Stimulated activated CD8-positive, alpha-beta memory T cell treated with anti-CD3 and anti-CD28 coated beads, Interleukin-4, amount 100 ng/mL, for 4 hours (primary cell): ENCODE results near the gene POLD2.

Experiments used
- DNase-seq, 2 donors: peaks; one replicate each; pipeline ENCODE4 v3.0.0-alpha.2; 2020; ENCODE audit warnings: low read depth in 2 of 2, low spot score in 1 of 2

Gene POLD2

DNA sequence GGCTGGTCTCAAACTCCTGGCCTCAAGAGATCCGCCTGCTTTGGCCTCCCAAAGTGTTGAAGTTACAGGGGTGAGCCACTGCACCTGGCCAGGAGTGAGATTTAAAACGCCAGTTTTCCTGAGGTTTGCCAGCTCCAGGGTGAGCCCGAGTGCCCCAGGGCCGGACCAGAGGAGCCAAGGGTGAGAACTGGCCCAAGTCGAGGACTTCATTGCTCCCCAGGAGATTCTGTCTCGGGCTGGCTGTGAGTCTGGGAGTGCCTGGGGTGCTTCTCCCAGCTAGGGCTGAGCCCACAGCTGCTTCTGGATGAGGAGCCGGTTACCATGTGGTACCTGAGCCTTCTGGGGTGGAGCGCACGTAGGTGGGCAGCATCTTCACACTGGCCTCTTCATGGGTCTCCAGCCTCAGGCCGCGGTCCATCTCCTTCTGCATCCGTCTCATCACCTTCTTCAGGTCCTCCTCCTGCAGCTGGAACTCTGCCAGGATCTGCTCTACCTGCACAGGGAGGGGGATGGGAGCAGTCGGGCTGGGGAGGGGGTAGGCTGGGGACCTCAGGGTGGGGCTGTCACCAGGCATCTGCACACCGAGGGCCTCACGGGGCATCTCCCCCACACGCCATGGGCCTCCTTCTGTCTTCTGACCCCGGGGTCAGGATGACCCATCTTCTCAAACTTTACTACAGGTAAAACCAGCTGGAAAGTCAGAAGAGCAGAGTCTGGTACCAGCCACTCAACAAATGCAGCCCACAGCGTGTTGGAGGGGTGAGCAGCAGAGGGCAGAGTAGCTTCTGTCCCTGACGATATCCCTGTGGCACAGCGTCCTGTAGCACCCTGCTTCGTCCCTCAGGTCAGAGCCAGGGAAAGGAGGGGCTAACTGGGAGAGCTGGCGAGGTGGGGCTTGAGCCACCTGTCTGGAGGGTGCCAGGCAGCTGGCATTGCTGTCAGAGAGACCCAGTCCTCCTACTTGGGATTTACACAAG lies 29.9 kb upstream of the POLD2 start:
- DNase-seq = no peak

DNA sequence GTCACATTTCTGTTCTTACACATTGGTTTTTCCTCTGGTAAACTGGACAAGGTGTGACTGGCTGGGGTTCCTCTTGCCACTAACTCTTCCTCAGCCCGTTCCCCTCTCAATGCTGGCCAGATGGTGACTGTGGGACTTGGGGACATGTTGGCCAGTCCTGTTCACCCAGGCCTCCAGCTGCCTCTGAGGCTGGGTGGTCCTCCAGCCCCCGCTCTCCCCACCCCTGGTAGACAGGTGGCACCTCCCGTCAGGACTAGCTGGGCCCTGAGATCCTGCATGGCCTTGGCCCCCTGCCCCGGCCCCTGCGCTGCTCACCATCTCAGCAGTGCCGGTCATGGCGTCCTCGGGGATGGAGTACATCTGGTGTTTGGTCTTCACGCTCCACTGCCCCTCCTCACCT lies 28.6 kb upstream of the POLD2 start:
- no peak for DNase-seq

DNA sequence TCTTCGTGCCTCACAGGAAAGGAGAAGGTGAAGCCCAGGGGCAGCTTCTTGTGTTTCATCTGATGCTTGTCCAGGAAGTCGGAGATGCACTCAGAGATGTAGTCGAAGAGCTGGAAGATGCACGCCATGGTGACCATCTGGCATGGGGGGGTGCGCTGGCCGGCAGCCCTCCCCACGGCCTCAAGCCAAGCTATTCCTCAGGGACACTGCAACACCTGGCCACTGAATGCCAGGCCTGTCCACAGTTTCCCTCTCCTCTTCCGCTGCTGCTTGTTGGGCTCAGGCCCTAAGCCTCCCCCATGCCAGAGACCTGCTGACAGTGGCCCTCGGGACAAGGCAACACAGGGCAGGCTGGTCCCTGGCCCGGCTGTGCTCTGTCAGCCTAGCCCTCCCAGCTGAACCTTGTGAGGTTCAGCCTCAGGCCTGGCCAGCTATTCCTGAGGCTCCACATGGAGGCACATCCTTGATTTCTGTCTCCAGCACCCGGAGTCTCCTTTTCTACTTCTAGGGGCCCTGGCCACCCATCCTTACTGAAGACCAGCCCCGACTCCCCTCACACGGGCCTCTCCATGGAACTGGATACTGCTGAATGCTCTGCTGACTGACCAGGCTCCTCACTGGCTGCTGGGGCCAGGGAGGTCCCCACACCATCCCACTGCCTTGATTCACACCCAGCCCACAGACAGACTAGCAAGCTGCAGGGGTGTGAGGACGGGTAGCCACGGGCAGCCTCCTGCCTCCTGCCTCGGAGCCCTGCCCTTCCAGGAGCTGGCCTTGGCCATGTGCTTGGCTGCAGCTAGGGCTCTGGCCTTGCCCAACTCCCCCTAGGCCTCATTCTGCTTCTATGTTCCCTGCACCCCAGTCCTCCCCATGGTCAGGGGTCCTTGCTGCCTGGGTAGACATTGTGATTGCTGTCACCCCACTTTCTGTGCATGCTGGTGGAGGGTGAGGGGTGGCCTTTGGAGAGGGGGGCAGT lies 27.9 kb upstream of the POLD2 start:
- DNase-seq = no peak

DNA sequence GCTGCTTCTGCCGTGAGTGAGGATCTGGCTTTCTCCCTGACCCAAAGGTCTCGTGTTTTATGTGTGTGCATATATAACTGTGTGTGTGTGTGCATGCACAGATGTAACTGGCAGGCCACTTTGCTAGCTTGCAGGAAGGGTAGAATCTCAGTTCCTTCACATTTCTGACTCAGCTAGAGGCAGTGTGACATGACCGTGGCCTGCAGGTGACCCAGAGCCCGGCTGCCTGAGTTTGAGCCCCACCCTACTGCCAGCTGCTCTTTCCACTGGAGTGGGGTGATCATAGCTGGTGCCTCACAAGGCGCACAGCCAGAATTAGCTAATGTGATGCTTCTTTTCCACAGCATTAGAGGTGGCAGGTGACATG lies 27.1 kb upstream of the POLD2 start:
- no peak for DNase-seq

DNA sequence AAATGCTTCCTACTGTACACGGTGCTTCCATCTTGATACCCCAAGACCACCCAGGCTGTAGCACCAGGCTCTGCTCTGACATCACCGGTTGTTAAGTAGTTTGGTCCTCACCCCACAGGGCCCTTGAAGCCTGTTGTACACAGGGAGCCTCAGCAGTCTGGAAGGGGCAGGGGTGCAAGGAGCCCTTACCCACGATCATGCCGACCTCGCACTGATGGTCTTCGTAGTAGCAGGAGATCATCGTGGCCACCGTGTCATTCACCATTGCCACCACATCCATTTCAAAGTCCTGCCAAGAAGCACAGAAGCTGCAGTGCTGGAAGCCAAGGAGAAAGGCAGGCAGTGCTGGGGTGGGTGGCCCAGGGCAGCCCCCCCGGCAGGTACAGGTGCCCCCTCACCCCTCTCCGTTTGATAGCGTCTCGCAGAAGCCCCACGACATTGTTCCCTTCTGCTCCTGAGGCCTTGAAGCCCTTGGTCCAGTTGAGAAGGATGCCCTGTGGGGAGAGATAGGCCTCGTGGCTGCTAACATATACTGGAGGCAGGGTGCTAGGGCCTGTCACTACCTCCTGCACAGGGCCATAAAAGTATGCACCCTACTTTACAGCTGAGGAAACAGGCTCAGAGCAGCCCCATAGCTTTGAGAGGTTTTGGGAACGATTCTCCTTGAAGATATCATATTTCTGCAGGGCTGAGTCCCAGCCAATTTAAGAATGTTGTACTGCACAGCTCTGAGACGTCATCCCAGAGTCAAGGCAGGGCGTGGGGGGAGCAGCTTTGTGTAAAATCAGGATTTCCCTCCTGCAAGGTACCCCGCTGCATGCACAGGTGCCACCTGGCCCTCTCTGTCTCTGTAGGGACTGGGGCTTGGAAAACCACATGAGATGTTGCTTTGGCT lies 26.5 kb upstream of the POLD2 start:
- DNase-seq = no peak

DNA sequence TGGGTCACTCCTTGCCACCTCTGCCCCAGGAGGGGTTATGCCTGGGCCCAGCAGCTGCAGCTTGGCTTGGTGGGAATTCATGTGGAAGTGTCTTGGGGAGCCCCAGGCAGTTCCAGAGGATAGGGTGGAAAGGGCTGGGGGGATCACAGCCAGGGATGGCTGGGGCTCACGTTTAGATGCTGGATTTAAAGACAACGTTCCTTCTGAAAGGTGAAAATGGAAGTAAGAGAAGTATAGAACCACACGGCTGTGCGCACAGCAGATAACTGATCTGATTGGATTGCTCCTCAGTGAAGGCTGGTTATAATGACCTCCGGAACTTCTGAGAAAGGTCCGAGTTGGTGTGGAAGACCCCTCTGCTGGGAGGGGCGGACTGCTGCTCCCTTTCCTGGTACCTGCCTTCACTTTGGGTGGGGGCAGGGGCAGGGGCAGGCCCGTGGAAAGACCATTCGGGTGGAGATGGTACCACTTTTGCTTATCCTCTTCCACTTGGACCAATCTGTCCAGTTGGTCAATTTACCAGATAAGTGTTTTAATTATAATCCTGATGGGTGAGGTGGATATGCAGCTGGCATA lies 25.7 kb upstream of the POLD2 start:
- no peak for DNase-seq

DNA sequence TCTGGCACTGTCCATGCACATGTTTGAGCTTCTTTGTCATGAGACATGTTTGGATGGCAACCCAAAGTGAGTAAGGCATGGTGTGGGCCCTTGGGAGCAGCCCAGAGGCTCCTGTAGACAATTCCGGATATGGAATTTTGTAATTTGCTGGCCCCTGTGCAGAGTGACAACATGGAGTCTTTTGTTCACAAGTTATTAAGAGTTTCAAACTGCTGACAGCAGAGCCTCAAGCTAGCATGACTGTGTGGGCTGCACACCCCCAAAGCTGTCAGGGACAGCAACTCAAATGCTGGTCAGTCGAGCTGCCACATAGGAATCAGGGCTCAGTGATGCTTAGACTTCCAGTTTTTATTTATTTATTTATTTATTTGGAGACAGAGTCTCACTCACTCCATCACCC lies 24.8 kb upstream of the POLD2 start:
- no peak for DNase-seq

DNA sequence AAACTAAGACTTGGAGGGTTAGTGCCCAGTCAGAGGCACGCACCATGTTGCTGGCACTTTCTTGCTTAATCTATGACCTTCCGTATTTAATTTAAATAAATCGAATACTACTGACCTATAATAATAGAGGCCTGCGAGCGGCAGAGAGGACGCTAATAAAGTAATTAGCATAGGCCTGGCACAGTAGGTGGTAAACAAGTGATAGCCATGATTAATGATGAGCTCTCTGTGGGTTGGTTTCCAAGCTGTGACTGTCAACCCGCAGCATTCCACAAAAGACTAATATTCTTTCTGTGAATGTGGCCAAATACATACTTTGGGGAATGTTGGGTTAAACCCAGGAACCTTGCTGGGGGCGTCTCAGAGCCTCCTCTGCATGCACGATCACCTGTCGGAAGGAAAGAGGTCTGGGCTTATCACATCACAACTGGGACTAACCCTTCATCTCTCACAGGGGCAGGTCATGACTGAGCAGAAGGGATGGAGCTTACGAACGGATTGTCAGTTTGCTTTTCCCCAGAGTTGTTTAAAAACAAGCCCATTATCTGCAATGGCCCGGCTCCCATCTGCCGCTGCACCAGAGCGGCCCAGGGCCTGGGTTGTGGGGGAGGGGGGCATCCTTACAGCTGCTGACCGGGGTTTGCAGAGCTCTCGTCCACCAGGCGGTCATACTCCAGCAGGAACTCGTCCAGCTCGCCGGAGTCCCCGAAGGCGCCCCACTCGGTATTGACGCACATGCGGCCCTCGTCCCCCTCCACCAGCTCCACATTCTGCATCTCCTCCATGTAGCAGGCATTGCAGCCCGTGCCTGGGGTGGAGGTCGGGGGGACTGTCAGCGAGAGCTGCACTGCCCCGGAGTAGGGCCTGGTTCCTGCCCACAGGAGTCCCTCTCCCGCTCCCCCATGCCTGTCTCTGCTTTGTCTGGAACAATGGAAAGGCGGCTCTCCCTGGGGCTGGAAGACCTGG lies 24.0 kb upstream of the POLD2 start:
- DNase-seq = no peak

DNA sequence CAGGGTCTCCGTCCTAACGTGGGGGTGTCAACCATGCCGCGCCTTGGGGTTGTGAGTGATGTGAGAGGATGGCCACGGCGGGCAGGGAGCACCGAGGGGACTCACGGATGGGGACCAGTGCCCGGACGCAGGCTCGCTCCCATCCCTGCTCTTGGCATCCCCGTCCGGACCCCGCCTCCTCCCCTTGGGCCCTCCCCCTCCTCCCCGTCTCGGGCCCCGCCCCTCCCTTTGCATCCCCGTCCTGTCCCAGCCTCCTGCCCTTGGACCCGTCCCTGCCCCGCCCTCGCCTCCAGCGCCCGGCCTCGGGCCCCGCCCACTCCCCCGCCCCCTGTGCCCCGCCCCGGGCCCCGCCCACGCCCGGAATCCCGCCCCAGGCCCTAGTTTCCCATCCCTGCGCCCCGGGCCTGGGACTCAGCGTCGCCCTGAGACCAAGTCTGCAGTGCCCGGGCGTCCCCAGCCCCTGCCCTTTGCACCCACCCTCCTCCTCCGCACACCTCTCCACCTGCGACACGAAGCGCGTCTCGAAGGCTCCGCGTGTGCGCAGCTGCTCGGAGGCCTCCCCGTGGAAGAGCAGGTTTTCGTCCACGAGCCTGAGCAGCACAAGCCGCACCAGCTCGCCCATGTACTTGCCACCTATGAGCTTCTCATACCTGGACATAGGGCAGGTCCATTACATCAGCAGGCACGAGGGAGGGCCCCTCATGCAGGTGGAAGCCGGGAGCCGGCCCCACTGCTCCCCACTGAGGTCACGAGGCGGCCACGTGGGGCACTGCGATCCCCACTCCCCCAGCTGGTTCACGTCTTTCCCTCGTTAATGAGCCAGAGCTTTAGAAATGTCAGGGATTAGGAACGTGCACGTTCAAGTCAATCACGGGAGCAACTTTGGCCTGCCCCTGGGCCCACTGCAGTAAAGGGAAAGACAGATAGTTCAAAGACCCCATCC lies 22.9 kb upstream of the POLD2 start:
- peak; percentile 35 to 46 for DNase-seq

DNA sequence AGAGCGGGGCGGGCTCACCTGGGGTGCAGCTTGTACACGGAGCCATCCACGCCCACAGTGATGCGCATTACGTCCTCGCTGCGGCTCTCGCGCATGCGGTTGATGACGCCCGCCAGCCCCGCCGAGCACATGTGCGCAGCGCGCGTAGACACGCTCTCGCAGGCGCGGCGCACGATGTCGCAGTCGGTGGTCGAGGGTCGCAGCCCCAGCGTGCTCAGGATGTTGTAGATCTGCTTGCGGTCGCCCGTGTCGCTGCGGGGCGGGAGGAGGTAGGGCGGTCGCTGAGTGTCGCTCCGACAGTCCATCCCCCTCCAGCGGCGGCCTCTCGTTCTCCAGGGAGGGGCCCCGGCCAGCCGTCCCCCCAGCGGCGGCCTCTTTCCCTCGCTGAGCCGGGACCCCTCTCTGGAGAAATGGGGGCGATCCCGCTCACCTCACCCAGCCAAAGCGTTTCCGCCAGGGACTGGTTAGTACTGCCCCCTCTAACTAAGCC lies 22.2 kb upstream of the POLD2 start:
- DNase-seq = peak; percentile 25 to 52

DNA sequence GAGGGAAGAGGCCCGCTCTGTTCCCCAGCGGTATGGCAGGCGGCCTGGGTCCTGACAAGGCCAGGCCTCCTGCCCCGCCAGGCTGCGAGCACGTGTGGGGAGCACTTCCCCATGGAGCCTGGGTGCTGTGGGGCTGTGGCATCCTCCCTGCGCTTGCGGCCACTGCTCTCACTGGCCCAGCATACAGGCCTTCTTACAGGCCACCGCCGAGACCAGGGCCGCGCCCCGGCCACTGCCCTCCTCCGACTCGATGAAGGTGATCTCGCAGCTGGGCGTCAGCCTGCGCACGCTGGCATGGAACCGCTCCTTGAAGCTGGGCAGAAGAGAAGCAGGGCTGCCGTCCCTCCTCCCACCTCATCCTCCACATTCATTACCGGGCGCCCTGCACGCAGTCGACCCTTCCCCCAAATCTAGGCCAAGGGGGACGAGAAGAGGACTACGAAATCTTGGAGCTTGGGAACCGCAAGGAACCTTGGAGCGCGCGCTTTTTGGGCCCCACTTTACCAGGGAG lies 21.7 kb upstream of the POLD2 start:
- DNase-seq = no peak

DNA sequence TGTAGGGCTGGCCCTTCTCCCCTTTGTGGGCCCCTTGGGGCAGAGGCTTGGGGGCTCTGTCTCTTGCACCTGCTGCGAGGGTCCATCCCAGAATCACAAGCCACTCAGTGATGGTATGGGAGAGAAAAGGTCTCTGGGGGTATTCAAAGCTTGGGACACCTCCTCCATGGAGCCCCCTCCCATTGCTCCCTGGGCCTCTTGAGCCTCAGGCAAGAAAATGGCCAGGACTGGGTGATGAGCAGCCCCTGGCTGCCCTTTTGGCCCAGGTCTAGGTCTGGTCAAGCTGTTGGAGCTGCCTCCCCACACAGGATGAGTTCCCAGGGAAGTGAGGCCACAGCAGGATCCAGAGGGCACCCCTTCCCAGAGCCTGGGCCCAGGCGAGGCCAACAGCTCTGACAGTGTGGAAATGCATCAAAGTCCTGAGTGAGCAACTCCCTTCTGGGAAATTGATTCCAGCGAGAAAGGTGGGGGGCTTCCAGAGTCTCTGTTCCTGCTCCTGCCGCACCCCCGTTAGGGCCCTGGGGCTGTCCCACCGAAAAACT lies 21.1 kb upstream of the POLD2 start:
- DNase-seq = no peak

DNA sequence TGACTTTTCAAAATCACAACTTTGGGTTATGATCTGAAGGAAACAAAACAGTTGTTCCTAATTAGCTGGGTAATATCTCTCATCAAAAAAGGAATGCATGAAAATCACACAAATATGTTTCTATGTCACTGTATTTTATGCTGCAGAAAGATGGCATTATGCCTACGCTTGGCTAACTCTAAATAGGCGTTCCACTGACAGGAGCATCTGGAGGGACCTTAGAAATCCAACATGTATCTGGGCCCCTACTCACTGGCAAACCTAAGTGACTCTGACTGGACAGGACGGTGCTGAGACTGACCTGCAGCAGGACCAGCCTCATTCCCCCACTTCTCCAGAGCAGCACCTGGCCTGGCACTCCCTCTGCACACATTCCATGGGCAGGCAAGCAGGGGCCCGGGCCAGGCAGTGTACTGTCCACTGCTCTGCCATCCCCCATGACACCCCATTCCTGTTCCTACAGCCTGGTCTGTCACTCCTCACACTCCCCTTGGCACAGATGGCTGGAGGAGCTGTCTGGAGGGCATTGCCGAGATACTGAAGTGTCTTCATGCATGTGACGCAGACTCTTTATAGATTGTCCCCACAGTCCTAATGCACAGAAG lies 20.4 kb upstream of the POLD2 start:
- no peak for DNase-seq

DNA sequence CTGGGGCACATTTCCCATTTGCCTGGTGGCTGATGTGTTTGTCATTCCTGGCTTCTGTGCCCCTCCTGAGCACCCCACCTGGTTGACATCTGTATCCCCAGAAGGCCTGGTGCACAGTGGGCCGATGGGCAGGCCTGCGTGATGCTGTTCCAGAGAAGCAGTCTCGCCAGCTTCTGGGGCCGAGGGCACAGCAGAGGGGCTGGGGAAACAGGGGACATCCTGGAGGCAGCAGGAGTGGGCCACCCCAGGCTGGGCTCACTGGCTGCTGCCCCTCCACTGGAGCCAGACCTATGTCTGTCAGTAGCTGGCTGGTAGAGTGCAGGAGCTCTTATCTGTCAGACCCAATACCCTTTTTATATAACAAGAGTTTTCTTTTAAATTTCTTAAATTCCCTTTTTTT lies 18.7 kb upstream of the POLD2 start:
- DNase-seq = no peak

DNA sequence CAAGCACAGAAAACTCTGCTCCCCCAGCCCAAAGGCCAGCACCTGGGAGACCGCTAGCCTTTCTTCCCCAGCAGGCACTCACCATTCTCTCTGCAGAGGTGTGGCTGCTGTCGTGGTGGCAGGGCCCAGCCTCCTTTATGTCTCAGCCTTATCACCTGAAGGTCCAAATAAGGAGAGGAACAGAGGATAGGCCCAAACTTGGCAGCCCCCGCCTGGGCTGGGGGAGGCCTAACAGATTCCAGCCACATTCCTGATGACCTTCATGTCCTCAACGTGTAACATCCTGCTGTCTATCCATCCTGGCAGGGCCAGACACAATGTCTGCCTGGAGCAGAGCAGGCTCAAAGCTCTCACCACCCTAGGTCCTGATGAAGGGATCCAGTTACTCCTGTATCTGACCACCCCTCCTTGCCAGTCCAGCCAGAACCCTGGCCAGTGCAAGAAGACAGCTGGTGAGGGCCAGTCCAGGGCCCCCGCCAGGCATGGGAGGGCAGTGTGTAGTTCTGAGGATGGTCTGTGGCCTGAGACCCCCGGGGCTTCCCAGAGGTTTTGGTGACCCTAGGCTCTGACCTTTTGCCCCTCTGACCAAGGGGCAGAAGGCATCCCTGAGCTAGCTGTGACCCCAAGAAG lies 18.0 kb upstream of the POLD2 start, which contains the start of gene MYL7:
TSS of gene MYL7 (minus strand) at position 112 of the 630 bp plus-strand sequence. CDS start at position 85, 27 bp downstream.
- no peak for DNase-seq

DNA sequence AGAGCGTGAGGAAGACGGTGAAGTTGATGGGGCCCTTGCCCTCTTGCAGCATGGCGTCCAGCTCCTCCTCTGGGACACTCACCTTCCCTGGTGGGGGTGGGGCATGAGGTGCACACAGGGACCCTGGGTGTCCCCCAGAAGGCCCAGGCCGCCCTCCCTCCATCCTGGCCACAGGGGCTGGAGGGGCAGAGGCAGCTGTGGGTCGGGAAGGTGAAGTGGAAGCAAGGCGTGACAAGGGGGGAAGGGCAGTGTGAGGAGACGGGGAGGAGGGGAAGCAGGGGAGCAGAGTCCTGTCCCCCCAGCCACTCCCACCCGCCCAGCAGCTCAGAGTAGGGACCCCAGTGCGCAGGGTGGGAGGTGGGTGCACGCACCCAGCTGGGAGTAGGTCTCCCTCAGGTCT lies 17.0 kb upstream of the POLD2 start:
- DNase-seq = no peak
